Endothelial cell of umbilical vein (primary cell): Measurements from ENCODE around the gene NDUFB1. TPM values are rescaled to one million over a fixed set of nuclear protein-coding genes. Genes with fewer than 3 reads are reported as not detected.

Experiments used
- BruUV-seq: library from RNA; stranded (reverse); fragments of 400-500 nt; replicated peaks from 2 replicates; lab custom pipeline; 2021; lab: Mats Ljungman, UMichigan
- CTCF ChIA-PET: fragments of 300-600, 350-600 bp; sonication (Branson Sonifier 250); formaldehyde crosslinking; loops from one replicate; lab custom pipeline; 2021; ENCODE audit warnings: antibody characterized with exemption, inconsistent platforms; lab: Charles Lee
- POLR2A ChIA-PET: fragments of 300-600, 350-600 bp; sonication (Branson Sonifier 250); formaldehyde crosslinking; loops from one replicate; lab custom pipeline; 2021; ENCODE audit warnings: antibody characterized with exemption, inconsistent platforms; lab: Charles Lee
- DNase-seq: peaks from one replicate; pipeline ENCODE4 v3.0.0-alpha.2; 2011; ENCODE audit warnings: low read depth, low spot score
- FAIRE-seq: peaks from 2 replicates; lab custom pipeline; 2011; peaks lifted over from hg19 to GRCh38; lab: Jason Lieb, UNC
- H2AFZ ChIP-seq: 2 replicates; pipeline ENCODE4 v1.6.0; 2012; ENCODE audit warnings: low read depth, low read length, control low read depth, inconsistent platforms
- H3K27ac ChIP-seq: 2 replicates; pipeline ENCODE4 v1.5.1; 2011; ENCODE audit warnings: low read depth, mild to moderate bottlenecking, control low read depth, low read length, moderate library complexity; ENCODE audit not compliant: insufficient read depth
- H3K27me3 ChIP-seq, 2 experiments: 2 replicates each; pipeline versions ENCODE4 v1.6.0 to v1.6.1; 2011; ENCODE audit warnings: low read length in 2 of 2, mixed read lengths in 1 of 2; ENCODE audit not compliant: control insufficient read depth in 2 of 2, insufficient read depth in 2 of 2
- H3K36me3 ChIP-seq, 2 experiments: 2 replicates in 1 of 2; 3 replicates in 1 of 2; pipeline ENCODE4 v1.5.1; 2011; ENCODE audit warnings: low read length in 2 of 2, mild to moderate bottlenecking in 1 of 2, moderate library complexity in 1 of 2; ENCODE audit not compliant: control insufficient read depth in 2 of 2, insufficient read depth in 2 of 2; ENCODE audit errors: extremely low read depth in 1 of 2
- H3K4me1 ChIP-seq: 3 replicates; pipeline ENCODE4 v1.5.1; 2011; ENCODE audit warnings: mild to moderate bottlenecking, low read length; ENCODE audit not compliant: control insufficient read depth, insufficient read depth; ENCODE audit errors: extremely low read depth
- H3K4me2 ChIP-seq: 2 replicates; pipeline ENCODE4 v1.6.1; 2011; ENCODE audit warnings: low read length, control low read depth, mixed read lengths; ENCODE audit not compliant: insufficient read depth
- H3K4me3 ChIP-seq, 3 experiments: fragments of 200-600 bp in 1 of 3; sonication (generic), shearing (Covaris generic) in 1 of 3; replicated peaks in 1 of 3; 2 replicates each; pipeline ENCODE4 v1.5.1; 2011 to 2016; ENCODE audit warnings: control low read depth in 3 of 3, low read length in 3 of 3, mild to moderate bottlenecking in 2 of 3, inconsistent platforms in 1 of 3, low read depth in 1 of 3, moderate library complexity in 1 of 3; ENCODE audit not compliant: insufficient read depth in 1 of 3
- H3K79me2 ChIP-seq: 2 replicates; pipeline ENCODE4 v1.6.0; 2012; ENCODE audit warnings: low read length, inconsistent platforms; ENCODE audit not compliant: control insufficient read depth, insufficient read depth
- H3K9ac ChIP-seq: replicated peaks from 2 replicates; pipeline ENCODE3; 2011; ENCODE audit warnings: low read length, control low read depth; ENCODE audit not compliant: insufficient read depth; ENCODE audit errors: extremely low read depth
- H3K9me1 ChIP-seq: replicated peaks from 3 replicates; pipeline ENCODE4 v1.6.0; 2011; ENCODE audit warnings: mild to moderate bottlenecking, low read length; ENCODE audit not compliant: control insufficient read depth, insufficient read depth; ENCODE audit errors: extremely low read depth
- H3K9me3 ChIP-seq: replicated peaks from 2 replicates; pipeline ENCODE4 v1.5.1; 2012; ENCODE audit warnings: low read length, inconsistent platforms; ENCODE audit not compliant: control insufficient read depth, insufficient read depth
- H4K20me1 ChIP-seq: replicated peaks from 2 replicates; pipeline ENCODE3; 2011; ENCODE audit warnings: mild to moderate bottlenecking, low read length; ENCODE audit not compliant: control insufficient read depth, insufficient read depth; ENCODE audit errors: extremely low read depth
- CTCF ChIP-seq, 2 donors: IDR thresholded peaks; 1 replicate in 1 of 2; 2 replicates in 1 of 2; pipeline ENCODE4 v1.5.1; 2011; ENCODE audit warnings: low read length in 2 of 2, mild to moderate bottlenecking in 2 of 2, moderate library complexity in 2 of 2, control low read depth in 1 of 2, inconsistent platforms in 1 of 2, low read depth in 1 of 2; ENCODE audit not compliant: insufficient read depth in 1 of 2; ENCODE audit errors: extremely low read depth in 1 of 2
- EZH2 ChIP-seq: IDR thresholded peaks from 2 replicates; pipeline ENCODE4 v1.6.1; 2012; ENCODE audit warnings: borderline replicate concordance, low read depth, mild to moderate bottlenecking, moderate library complexity, low read length, inconsistent platforms; ENCODE audit not compliant: severe bottlenecking
- FOS ChIP-seq: IDR thresholded peaks from 2 replicates; pipeline ENCODE4 v1.6.1; 2011; ENCODE audit warnings: mild to moderate bottlenecking, low read length, moderate library complexity, borderline replicate concordance; ENCODE audit not compliant: insufficient read depth
- GATA2 ChIP-seq: IDR thresholded peaks from 2 replicates; pipeline ENCODE4 v1.7.0; 2011; ENCODE audit warnings: low read depth, mild to moderate bottlenecking, moderate library complexity, mixed read lengths, low read length; ENCODE audit not compliant: insufficient read length, insufficient read depth
- JUN ChIP-seq: IDR thresholded peaks from 2 replicates; pipeline ENCODE4 v1.6.1; 2011; ENCODE audit warnings: borderline replicate concordance, low read depth; ENCODE audit not compliant: insufficient read length, insufficient read depth
- MAX ChIP-seq: IDR thresholded peaks from 2 replicates; pipeline ENCODE4 v1.6.1; 2011; ENCODE audit not compliant: insufficient read depth, insufficient read length
- MYC ChIP-seq: IDR thresholded peaks from one replicate; pipeline ENCODE4 v1.6.1; 2011; ENCODE audit warnings: mild to moderate bottlenecking, low read depth, low read length
- POLR2A ChIP-seq: IDR thresholded peaks from 2 replicates; pipeline ENCODE4 v1.6.1; 2012; ENCODE audit warnings: low read depth, mild to moderate bottlenecking, control low read depth, low read length
- POLR2AphosphoS5 ChIP-seq: IDR thresholded peaks from 2 replicates; pipeline ENCODE4 v1.6.1; 2012; ENCODE audit warnings: low read depth, mild to moderate bottlenecking, control low read depth, low read length, moderate library complexity; ENCODE audit not compliant: insufficient read depth
- dilution Hi-C: fragments of 300-500 bp; cut with MboI; formaldehyde crosslinking; loops from one replicate; pipeline ENCODE4 v1.15.0; 2019; ENCODE audit warnings: low sequenced_read_pairs; ENCODE audit not compliant: extremely low pct_ligation_motif_present
- intact Hi-C: fragments of 100-400 bp; cut with micrococcal nuclease; formaldehyde crosslinking; loops from one replicate; pipeline ENCODE4 v1.10.0; 2022
- polyA plus RNA-seq, 4 experiments: library from polyadenylated mRNA; depleted of rRNA in 3 of 4; stranded (reverse) in 3 of 4; unstranded in 1 of 4; fragments of >200 nt; gene quantifications; 2 replicates each; pipeline versions ENCODE4 v1.2.1 to v1.2.3, GENCODE V29; 2011 to 2012; ENCODE audit warnings: missing spikeins in 1 of 4
- total RNA-seq: library from RNA; stranded (reverse); gene quantifications from 2 replicates; pipeline ENCODE4 v1.2.3, GENCODE V29; 2021

NDUFB1 gene
- total and polyA plus RNA-seq, 2 donors (not counting 3 experiments of a cell fraction or from before 2014, with no cell fraction given) = 95.2 to 267 TPM

GRCh38 chr14:92122351-92122677 is 808 bp upstream of the NDUFB1 start:
- Histone ChIP-seq H3K9ac (peak overlapping the region; percentile 92), H3K4me2 (peak overlapping the region; percentile 78), H3K27me3 (no peaks in the 10 kb centered on the region), H3K9me3 (no peaks in the 10 kb centered on the region), H3K4me3 (peak overlapping the region; percentile 40 to 89 (median 79)), H2AFZ (peak overlapping the region; percentile 74), H3K4me1 (peaks cover 7% of the 10 kb centered on the region), H3K9me1 (no peaks in the 10 kb centered on the region), H3K27ac (peak overlapping the region; percentile 75), H4K20me1 (no peaks in the 10 kb centered on the region), H3K36me3 (peaks cover 0 to 2% of the 10 kb centered on the region in 2 experiments), H3K79me2 (peaks cover 35% of the 10 kb centered on the region)
- peak; percentile 65 for DNase-seq
- BruUV-seq = no TSS peak
- CTCF ChIA-PET = interaction anchor here (1.0 to 10.1 kb wide), 8 partner anchors 12 to 568 kb away, joined by 3 to 145 read pairs (median 5); partner anchors contain the start of gene ATXN3
- TF ChIP-seq POLR2AphosphoS5 (no peak), JUN (no peak), MAX (no peak), EZH2 (no peak), FOS (no peak), CTCF (IDR thresholded peaks at IDR 0.05; ENCODE audit: extremely low read depth in 1 of 2, insufficient read depth in 1 of 2, low read depth in 1 of 2, low read length in 2 of 2) (no peak), MYC (no peak), POLR2A (no peak), GATA2 (no peak)
- no peak for FAIRE-seq
- intact Hi-C loops = loop anchor here (1.0 to 5.0 kb wide), 5 partner anchors 82 to 670 kb away; partner anchors contain the start of genes FBLN5, GOLGA5 and TRIP11
- POLR2A ChIA-PET = interaction anchor here (1.0 to 2.5 kb wide), 3 partner anchors 16 to 672 kb away, joined by 3 to 15 read pairs (median 4); partner anchors contain the start of genes ATXN3 and GOLGA5
- dilution Hi-C loops = no loop called here
